ENCODE data around the gene ZNF195.
"Not testable (repeated sequence)": the region's sequence is repeated elsewhere in the genome, so short reads cannot be mapped to it uniquely, and the experiment has no call there.

ZNF195 gene
- 72.3 to 85.4 reads per million in 2 donors for total RNA-seq

DNA sequence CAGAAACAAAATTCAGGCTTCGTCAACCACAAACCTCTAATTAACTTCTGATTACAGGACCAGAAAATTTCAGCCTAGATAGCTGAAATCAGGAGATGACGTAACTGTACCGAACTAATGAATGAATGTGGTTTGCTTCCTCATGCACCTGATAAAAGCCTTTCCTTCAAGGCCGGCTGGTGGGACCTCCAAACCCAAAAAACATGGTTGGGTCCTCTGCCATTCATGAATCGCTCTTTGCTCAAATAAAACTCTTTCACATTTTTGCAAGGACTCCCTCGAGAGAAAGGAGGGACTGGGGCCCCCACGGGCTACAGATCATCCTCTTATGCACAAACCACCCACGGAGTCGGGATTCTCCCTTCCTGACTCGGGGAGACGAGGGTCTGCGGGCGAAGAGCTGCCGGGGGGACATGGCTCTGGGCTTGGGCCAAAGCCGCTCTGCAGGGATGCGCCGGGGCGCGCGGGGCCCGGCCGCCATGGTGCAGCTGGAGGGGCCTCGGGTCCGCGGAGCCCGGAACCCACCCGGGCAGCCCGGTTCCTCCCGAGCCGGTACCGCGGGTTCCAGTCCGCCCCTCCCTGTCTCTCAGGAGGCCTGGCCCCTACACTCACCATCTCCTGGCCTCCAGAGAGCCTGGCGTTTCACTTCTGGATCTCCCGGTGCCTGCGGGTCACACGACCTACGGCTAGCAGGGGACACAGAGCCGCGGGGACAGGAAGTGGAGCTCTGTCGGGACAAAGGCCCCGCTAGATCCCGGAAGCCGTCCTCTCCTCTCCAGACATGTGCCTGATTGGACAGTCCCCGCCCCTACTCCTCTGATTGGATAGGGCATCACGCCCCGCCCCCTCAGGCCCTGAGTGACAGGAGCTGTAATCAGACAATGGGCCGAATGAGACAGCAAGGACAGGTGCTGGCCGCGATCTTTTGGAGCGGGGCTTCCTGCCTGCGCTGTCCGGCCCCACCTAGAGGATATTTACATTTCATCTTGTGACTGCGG lies at the start of gene ZNF195:
TSS of gene ZNF195 (minus strand) at position 721 of the 998 bp plus-strand sequence. CDS start at position 615, 106 bp downstream.
- DNase-seq, result peak; percentile 77

DNA sequence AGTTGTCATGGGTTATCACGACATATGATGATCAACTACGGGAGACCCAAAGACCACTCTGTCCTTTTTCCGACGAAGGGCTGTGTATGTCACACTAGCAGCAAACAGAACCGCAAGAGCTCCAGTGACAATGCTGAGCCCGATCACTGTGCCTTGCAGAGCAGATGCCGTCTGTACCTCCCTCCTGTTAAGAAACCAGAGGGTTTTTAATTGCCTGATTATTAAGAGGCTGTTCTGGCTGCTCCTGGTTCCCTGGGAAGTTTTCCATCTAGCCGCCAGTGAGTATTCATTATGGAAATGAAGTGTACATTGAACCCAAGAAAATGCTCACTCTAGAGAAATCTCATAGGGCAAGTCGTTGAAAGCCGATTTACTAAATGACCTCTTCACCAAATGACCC lies 49.1 kb upstream of the ZNF195 start:
- not testable (repeated sequence) for DNase-seq

DNA sequence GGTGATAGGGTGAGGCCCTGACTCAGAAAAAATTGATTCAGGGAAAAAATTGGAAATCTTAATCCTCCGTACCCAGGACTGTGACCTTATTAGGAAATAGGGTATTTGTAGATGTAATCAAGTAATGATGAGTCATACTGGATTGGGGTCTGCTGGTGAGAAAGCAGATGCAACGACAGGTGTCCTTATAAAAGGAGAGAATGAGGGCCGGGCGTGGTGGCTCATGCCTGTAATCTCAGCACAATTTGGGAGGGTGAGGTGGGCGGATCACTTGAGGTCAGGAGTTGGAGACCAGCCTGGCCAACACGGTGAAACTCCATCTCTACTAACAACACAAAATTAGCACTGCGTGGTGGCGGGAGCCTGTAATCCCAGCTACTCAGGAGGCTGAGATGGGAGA lies 47.6 kb upstream of the ZNF195 start:
- DNase-seq, result not testable (repeated sequence)

DNA sequence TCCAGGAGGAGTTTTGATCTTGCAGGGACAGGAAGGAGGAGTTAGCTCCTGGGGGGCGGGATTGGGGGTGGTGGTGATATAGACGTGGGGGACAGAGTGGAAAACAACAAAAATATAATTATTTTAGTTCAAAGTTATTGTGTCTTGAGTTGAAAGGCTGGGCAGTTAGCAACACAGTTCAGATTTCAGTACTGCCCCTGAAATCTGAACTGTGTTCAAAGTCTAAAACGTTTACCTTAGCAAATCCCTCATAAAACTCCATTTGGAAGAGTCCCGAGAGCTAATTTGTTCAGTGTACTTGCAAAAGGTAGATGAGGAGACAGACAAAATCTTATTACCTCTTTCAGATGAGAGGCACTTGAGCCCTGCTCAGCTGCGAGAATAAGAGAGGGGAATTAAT lies 45.0 kb upstream of the ZNF195 start:
- not testable (repeated sequence) for DNase-seq

DNA sequence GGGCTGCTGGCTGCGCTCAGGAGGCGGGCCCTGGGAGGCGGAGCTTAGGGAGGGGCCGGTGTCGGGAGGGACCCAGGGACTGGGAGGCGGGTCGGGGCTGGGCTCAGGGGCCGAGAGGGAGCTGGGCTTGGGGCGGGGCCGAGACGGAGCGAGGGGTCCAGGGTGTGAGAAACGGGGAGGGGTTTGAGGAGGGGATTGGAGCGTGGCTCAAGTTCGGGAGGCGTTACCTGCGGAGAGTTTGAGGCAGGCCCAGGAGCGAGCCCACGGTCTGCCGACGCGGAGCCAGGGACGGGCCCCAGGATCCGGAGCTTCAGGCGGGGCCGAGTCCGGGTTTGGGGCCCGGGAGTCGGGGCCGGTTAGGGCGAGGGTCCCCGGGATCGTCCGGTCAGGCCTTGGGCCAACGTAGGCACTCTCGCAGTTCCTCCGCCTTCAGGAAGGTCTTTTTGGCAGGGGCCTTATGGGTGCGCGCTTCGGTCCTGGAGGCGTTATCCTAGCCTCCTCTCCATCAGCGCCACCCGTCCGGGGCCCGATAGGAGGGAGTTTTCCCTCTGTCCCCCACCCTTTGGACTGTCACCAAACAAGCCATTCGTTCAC lies 44.3 kb upstream of the ZNF195 start:
- not testable (repeated sequence) for DNase-seq

DNA sequence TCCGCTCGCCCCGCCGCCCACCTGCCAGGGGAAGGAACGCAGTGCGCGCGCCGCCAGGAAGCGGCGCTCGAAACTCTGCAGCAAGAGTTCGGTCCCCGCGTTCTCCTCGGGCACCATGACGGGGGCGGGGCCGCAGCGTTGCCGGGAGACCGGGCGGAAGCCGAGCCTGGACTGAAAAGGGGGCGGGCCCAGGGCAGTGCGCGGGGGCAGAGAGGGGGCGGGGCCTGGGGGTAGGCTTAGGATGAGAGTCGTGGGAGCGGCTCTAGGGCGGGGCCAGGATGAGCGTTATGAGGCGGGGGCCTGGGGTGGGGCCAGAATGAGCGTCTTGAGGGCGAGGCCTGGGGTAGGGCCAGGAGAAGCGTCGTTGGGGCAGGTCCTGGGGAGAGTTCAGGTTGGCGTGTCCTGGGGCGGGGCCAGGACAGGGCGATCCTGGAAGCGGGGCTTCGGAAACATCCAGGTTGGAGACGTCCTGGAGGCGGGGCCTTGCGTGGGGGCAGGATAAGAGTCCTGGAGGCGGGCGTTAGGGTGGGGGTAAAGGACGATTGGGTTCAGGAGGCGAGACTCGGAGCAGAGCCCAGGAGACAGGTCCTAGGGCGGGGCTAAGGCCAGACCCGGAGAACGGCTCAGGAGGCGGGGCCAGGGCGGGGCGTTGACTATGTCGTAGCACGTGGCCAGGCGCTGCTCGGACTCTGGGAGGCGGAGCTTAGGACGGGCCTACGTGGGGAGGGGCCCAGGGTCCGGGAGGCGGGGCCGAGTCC lies 43.6 kb upstream of the ZNF195 start:
- DNase-seq, result peak; percentile 92

DNA sequence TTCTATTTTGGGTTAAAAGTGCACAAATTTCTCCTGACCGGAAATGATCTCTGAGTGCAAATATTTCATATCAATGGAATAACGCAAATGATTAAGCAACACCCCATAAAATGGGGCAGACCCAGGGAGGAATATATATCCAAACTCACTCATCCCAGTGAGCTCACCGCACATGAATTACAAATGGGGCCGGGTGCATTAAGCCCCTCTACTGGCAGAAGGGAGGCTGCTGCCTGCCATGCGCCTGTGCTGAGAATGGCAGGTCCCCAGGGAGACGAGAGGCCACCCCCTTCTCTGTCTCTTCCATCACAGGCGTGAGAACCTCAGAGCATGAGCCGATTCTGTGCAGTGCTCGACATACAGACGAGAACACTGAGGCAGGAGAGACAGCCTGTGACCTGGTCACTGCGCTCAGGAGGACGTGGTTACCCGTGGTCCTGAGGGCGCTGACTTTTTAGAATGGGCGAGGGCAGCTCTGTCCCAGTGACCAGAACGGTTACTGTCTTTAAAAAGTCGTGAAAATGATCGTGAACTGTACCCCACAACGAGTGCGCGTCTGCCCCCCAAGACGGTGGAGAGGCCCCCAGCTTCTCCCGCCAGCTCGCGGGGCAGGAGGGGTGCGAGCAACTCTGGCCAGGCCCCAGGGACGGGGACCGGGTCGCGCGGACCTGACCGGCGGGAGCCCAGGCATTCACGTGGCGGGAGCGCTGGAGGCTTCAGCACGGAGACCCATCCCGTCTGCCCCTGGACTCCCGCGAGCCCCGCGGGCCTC lies 42.8 kb upstream of the ZNF195 start:
- not testable (repeated sequence) for DNase-seq

DNA sequence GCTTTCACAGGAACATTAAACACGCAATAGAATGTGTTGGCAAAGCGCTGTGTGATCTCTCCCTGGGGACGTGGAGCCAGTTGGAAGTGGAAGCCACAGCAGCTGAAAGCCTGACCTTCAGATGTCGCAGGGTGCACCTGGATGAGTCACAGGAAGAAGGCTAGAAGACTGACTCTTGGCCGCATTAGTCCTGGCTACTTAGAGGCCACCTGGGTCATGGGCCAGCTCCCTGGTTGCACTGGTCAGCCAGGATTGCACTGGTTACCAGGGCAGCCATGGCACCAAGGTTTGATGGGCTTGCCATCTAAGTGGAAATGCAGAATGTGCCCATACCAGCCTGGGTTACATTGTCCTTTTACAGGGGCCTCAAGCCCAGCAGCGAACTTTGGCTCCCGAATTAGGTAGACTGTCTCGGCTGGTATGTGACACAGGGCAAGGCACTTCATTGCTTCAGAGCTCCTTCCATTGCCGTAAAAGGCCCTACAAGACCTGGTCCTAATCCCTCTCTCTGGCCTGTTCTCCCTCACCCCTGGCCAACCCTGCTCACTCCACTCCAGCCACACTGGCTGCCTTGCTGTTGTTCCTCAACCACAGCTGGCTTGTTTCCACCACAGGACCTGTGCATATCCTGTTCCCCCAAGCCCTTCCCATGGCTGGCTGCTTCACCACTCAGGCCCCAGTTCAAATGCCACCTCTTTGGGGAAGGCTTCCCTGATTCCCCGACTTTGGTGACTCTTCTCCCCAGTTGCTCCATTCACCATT lies 41.5 kb upstream of the ZNF195 start:
- not testable (repeated sequence) for DNase-seq

DNA sequence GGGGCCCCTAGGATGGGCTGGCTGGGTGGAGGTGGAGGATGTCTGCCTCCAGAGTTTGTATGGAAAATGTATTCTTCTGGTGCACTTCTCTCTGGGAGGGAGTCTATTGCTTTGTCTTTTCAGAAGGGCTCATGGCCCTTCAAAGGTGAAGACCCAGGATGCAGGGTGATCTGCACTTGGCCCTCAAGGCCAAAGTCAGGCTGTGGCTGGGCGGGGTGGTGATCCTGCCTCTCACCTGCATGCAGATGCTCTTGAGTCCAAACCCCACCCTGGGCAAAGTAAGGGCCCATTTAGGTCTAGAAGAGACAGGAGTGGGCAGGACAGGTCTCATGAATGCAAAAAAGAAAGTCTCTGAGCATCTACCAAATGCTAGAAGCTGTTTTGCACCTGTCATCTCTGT lies 40.5 kb upstream of the ZNF195 start:
- DNase-seq, result not testable (repeated sequence)

DNA sequence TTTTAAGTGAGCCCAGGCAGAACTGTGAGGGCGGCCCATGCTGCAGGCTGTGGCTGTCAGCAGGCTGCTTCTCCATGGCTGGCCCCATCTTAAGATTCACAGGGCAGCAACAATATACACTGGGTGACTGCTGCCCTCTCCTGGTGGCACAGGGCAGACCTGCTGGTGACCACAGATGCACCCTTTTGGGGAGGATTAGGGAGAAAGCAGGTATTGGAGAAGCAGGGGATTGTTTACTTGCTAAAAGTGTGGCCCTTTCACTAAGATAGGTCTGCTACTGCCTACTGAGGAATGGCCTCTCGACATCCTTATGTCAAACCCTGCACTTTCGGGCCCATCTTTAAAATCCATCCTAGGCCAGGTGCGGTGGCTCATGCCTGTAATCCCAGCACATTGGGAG lies 38.1 kb upstream of the ZNF195 start:
- not testable (repeated sequence) for DNase-seq

DNA sequence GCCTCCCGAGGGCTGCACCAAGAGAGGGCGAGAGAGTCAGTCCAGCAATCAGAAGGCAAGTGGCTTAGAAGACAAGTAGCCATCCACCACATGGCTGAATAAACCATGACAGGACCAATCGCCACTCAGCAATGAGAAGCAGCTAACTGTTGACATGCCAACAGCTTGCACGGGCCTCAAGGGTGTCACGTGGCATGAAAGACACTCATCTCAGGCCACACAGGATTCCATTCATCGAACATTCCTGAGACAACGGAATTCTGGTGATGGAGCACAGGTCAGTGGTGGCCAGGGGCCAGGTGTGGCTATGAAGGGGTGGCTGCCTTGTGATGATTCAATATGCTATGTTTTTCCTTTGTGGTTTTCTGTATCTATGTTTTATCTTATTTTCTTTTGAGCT lies 36.4 kb upstream of the ZNF195 start:
- DNase-seq, result not testable (repeated sequence)

DNA sequence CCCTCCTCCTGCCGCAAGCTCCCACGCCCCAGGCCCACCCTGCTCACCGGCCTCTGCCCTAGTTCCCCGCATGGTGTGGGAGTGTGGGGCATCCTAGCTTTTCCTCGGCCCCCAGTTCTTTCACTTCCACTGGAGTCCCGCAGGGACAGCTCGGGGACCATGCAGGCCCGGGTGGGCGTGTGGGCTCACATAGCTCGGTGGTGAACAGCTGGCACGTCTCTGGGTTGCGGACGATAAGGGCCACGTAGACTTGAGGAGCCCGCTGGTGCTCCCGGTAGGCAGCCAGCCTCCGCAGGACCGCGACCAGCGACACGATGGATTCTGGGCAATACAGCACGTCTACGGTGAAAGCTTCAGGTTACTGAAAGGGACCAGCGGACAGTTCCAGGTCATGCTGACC lies 34.7 kb upstream of the ZNF195 start:
- DNase-seq, result not testable (repeated sequence)

DNA sequence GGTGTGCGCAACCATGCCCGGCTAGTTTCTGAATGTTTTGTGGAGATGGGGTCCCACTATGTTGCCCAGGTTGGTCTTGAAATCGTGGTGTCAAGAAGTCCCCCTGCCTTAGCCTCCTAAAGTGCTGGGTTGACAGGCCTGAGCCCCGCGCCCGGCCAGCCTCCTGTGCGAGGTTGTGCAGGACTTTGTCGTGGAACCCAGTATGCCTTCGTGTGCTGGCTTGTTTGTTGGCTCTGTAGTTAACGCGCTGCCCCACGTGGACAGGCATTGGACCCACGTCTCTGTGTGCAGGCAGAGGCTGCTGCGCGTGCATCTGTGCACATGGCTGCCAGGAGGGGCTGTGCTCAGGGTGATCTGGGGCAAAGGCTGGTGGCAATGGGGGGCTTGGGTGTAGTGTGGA lies 33.9 kb upstream of the ZNF195 start:
- DNase-seq, result no peak

DNA sequence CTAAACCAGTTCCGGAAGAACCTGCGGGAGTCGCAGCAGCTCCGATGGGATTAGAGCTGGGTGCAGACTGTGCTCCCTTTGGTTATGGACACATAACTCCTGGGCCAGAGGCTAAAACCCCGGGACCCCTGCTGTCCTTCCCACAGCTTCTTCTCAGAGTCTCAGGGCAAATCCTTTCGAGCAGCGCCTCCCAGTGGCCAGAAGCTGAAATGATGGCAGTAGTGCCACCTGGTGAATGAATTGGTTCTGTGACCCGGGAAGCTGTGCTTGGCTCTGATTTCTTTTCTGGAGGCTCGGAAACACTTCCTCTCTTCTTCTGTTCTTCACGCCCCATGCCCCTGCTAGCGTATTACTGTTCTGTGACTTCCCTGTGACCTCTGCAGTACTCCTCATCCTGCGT lies 29.8 kb upstream of the ZNF195 start:
- not testable (repeated sequence) for DNase-seq

DNA sequence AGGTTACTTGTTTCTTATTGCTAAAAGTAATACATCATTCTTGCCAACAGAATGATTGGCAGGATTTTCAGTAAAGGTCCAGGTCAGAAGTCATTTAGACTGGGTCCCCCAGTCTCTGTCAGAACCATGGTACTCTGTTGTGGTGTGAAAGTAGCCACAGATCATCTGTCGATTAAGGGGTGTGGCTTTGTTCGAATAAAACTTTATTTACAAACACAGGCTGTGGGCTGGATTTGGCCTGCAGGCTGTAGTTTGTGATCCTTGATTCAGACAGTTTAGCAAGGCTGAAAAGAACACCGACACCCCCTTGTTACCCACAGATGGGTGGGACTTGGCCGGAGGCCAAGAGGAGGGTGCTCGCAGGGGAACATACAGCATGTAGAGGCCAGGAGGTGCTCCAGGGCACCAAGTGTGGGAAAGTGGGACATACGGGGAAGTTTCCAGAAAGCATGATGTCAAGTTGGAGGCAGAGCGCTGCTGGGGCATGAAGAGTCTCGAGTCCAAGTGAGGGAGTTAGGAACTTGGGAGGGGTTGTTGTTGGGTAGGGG lies 29.2 kb upstream of the ZNF195 start:
- not testable (repeated sequence) for DNase-seq

DNA sequence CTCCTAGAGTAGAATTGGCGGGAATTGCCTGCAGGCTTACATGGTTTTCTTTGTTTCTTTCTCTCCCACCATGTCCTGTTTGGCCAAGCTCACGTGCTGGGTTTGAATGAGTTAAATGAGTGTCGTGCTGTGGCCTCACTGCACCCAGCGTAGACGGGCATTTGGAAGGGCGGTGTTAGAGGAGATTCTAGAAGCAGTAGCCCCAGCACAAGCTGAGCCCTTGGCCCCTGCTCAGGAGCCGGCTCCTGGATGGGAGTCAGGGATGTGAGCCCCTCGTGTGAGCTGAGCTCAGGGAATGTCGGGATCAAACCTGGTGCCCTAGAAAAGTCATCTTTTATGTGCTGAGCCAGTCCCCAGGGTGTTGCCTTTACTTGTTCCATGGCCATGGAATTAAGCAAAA lies 28.0 kb upstream of the ZNF195 start:
- DNase-seq, result not testable (repeated sequence)

DNA sequence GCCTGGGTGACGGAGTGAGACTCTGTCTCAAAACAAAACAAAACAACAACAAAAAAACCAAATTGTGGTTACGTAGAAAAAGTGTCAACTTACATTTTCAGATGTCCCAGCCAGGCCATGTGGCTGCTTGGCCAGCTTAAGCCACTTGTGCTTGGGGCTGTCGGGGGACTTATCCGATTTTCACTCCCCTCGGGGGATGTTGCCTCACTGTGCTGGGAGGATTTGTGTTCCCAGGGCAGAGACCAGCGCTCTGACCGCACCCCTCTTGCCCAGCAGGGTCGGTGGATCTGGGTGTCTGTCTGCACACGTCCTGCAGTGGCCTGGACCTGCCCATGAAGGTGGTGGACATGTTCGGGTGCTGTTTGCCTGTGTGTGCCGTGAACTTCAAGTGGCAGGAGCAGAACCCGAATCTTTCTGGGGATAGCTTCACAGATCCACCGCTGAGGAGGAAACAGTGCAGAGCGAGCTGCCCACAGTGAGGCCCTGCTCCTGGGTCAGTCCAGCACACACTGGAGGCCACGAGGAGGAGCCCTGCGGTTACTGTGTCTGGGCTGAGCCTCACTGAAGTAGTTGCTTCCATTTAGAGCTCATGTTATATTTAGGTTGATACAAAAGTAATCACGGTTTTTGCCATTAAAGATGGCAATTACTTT lies 27.4 kb upstream of the ZNF195 start:
- not testable (repeated sequence) for DNase-seq

DNA sequence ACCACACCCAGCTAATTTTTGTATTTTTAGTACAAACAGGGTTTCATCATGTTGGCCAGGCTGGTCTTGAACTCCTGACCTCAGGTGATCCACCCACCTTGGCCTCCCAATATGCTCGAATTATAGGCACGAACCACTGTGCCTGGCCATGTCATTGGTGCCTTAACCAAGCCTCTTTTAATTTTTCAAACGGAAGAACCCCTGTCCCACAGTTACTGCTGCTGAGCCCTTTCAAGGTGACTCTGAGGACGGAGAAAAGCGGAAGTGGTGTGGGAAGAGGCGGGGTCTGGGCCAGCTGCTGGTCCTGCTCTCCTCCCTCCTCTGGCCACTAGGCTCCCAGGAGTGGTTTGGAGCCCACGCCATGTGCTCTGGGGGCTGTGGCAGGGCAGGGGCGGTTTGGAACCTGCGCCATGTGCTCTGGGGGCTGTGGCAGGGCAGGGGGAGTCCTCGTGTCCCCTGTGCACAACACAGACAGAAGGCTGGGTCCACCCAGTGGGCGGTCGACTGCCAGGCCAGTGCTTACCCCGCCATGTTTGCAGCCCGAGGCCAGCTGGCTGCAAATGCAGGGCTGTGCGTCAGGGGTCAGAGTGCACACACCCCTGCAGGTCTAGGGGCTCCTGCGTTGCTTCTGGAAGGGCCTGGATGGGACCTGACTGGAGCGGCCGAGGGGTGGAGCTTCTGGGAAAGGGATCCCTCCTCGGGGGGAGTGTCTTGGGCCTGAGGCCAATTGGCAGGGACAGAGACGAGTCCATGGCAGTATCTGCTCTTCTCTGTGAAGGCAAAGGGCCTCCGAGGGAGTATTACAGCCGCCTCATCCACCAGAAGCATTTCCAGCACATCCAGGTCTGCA lies 25.4 kb upstream of the ZNF195 start:
- DNase-seq, result not testable (repeated sequence)

DNA sequence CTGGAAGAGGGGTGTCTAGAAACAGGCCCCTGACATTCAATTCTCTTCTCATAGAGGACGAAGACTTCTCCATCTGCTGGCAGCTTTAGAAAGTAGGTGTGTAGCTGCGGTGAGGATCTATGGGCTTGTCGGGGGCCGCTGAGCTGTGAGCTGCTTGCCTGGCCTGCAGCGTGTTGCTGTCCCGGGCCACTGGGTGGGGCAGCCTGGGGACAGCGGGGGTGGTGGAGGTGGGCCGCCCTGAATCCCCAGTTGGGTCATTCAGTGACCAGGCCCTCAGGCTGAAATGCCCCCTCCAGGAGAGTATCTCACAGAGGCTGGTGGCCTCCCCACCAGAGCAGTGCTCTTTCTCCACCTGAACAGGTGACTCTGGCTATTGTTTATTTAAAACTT lies 23.9 kb upstream of the ZNF195 start:
- not testable (repeated sequence) for DNase-seq
